HepG2 (cell line): Measurements from ENCODE around the gene SEPTIN2. TPM values are rescaled to one million over a fixed set of nuclear protein-coding genes. Genes with fewer than 3 reads are reported as not detected.

Experiments used
- ATF4 ChIP-seq, 2 experiments: fragments of 450-650 bp in 1 of 2; sonication (generic) in 1 of 2; formaldehyde crosslinking; IDR thresholded peaks; 2 replicates each; pipeline versions ENCODE4 v1.5.0 to v1.8.0; 2020 to 2022; ENCODE audit warnings: mild to moderate bottlenecking in 1 of 2, missing genetic modification reagents in 1 of 2
- EP300 ChIP-seq, 3 experiments: sonication (generic) in 1 of 3; formaldehyde crosslinking in 1 of 3; IDR thresholded peaks; 2 replicates each; pipeline versions ENCODE4 v1.5.1 to v1.6.1; 2011 to 2020; ENCODE audit warnings: low read depth in 2 of 3, low read length in 2 of 3, borderline replicate concordance in 1 of 3, improper control_type of control experiment in 1 of 3, mild to moderate bottlenecking in 1 of 3, missing genetic modification reagents in 1 of 3, moderate library complexity in 1 of 3
- ESRRA ChIP-seq: sonication (generic); formaldehyde crosslinking; IDR thresholded peaks from 2 replicates; pipeline ENCODE4 v1.5.1; 2020; ENCODE audit warnings: mild to moderate bottlenecking, low read depth, missing genetic modification reagents
- FOXA1 ChIP-seq, 2 experiments: fragments of 450-650 bp in 1 of 2; sonication (generic) in 1 of 2; formaldehyde crosslinking in 1 of 2; IDR thresholded peaks; 2 replicates each; pipeline versions ENCODE4 v1.4.0 to v1.6.1; 2016 to 2020; ENCODE audit warnings: missing genetic modification reagents in 1 of 2
- FOXP4 ChIP-seq: sonication (generic); formaldehyde crosslinking; IDR thresholded peaks from 2 replicates; pipeline ENCODE4 v1.4.0; 2020; ENCODE audit warnings: missing genetic modification reagents
- HOXA3 ChIP-seq: sonication (generic); formaldehyde crosslinking; IDR thresholded peaks from 2 replicates; pipeline ENCODE4 v1.5.0; 2020; ENCODE audit warnings: missing genetic modification reagents
- IKZF1 ChIP-seq: fragments of 450-650 bp; IDR thresholded peaks from 2 replicates; pipeline ENCODE4 v1.7.1; 2016
- KAT8 ChIP-seq: IDR thresholded peaks from 2 replicates; pipeline ENCODE4 v1.6.1; 2016; ENCODE audit warnings: missing genetic modification reagents, missing compliant biosample characterization
- PREB ChIP-seq: sonication (generic); formaldehyde crosslinking; IDR thresholded peaks from 2 replicates; pipeline ENCODE4 v1.4.0; 2020; ENCODE audit warnings: missing genetic modification reagents
- SIN3A ChIP-seq: IDR thresholded peaks from 2 replicates; pipeline ENCODE4 v1.6.1; 2011; ENCODE audit warnings: low read depth, mild to moderate bottlenecking, control low read depth, low read length, borderline replicate concordance
- ZKSCAN1 ChIP-seq: fragments of 150-350 bp; IDR thresholded peaks from 2 replicates; pipeline ENCODE4 v1.6.1; 2014; ENCODE audit warnings: low read length
- ZMYM4 ChIP-seq: sonication (generic); formaldehyde crosslinking; IDR thresholded peaks from 2 replicates; pipeline ENCODE4 v1.8.1; 2023; ENCODE audit warnings: mild to moderate bottlenecking, missing genetic modification reagents
- ZNF18 ChIP-seq: sonication (generic); formaldehyde crosslinking; IDR thresholded peaks from 2 replicates; pipeline ENCODE4 v1.8.0; 2022; ENCODE audit warnings: mild to moderate bottlenecking, missing genetic modification reagents; ENCODE audit not compliant: insufficient replicate concordance
- ZNF331 ChIP-seq: sonication (generic); formaldehyde crosslinking; IDR thresholded peaks from 2 replicates; pipeline ENCODE4 v1.4.0; 2020; ENCODE audit warnings: missing genetic modification reagents
- ZNF550 ChIP-seq: sonication (generic); formaldehyde crosslinking; IDR thresholded peaks from 2 replicates; pipeline ENCODE4 v1.4.0; 2020; ENCODE audit warnings: mild to moderate bottlenecking, missing genetic modification reagents, borderline replicate concordance
- ZNF646 ChIP-seq: sonication (generic); formaldehyde crosslinking; IDR thresholded peaks from 2 replicates; pipeline ENCODE4 v1.9.0; 2021; ENCODE audit warnings: mild to moderate bottlenecking, missing genetic modification reagents
- ZSCAN20 ChIP-seq: sonication (generic); formaldehyde crosslinking; IDR thresholded peaks from 2 replicates; pipeline ENCODE4 v1.4.0; 2020; ENCODE audit warnings: missing genetic modification reagents, mild to moderate bottlenecking, borderline replicate concordance
- polyA plus RNA-seq, 8 experiments: library from polyadenylated mRNA; depleted of rRNA in 3 of 8; stranded (reverse) in 7 of 8; unstranded in 1 of 8; fragments of >200 nt; fragmentation: Illumina TruSeq in 4 of 8; extraction: Trizol in 4 of 8; gene quantifications; 2 replicates each; pipeline versions ENCODE4 v1.2.1 to v1.2.3, GENCODE V29; 2011 to 2016; ENCODE audit warnings: low read depth in 4 of 8, missing spikeins in 1 of 8, mixed read lengths in 1 of 8; ENCODE audit not compliant: insufficient read depth in 1 of 8
- total RNA-seq, 5 experiments: library from RNA; depleted of rRNA; stranded (reverse); fragments of >200 nt; fragmentation: Illumina TruSeq; extraction: Trizol; gene quantifications; 2 replicates each; pipeline ENCODE4 v1.2.3, GENCODE V29; 2016; ENCODE audit warnings: low read depth in 1 of 5

Gene SEPTIN2
- total and polyA plus RNA-seq, 2 of the 13 experiments (the other 11 are each of a cell fraction or from before 2014, with no cell fraction given), result 493 to 733 TPM

- peak; percentile 57 for TF ChIP-seq ZNF18 (CRISPR knock-in tag)
- 0 out of 4 replicates have a peak, but pooled peaks of 1 of the 2 experiments have one; percentile 22 for TF ChIP-seq EP300 (IDR thresholded peaks at IDR 0.05; ENCODE audit: low read depth in 2 of 2, low read length in 2 of 2)
- no peak for TF ChIP-seq EP300 (CRISPR knock-in tag; IDR thresholded peaks at IDR 0.05; ENCODE audit: borderline replicate concordance)
- no peak for TF ChIP-seq IKZF1
- no peak for TF ChIP-seq ZSCAN20 (CRISPR knock-in tag)
- TF ChIP-seq KAT8, result no peak
- no peak for TF ChIP-seq ZNF331
- TF ChIP-seq SIN3A, result no peak
- 0 out of 2 replicates have a peak, but pooled peaks have one; percentile 14 for TF ChIP-seq ESRRA (CRISPR knock-in tag)
- no peak; a peak in 1 of 4 replicates for TF ChIP-seq ATF4 (CRISPR knock-in tag; IDR thresholded peaks at IDR 0.05)
- no peak for TF ChIP-seq ZNF646 (CRISPR knock-in tag)
- peak; percentile 33; the same call in 1 of the 2 replicates for TF ChIP-seq HOXA3 (CRISPR knock-in tag)
- 0 out of 2 replicates have a peak, but pooled peaks have one; percentile 36 for TF ChIP-seq FOXP4 (CRISPR knock-in tag)
- no peak for TF ChIP-seq ZNF550 (CRISPR knock-in tag)
- TF ChIP-seq PREB (CRISPR knock-in tag), result no peak
- 0 out of 2 replicates have a peak, but pooled peaks have one; percentile 24 for TF ChIP-seq ZMYM4 (CRISPR knock-in tag)
- no peak for TF ChIP-seq ZKSCAN1
- no peak for TF ChIP-seq FOXA1 (IDR thresholded peaks at IDR 0.05)
- no peak for TF ChIP-seq FOXA1 (CRISPR knock-in tag; IDR thresholded peaks at IDR 0.05)
These were observed 13.6 kb upstream of the SEPTIN2 start (continued) for GRCh38 chr2:241302083-241302482.
